SK-N-SH treated with all-trans-retinoic acid at 6 μM for 48 hours (cell line): ENCODE results near the gene METTL5.

Experiments used
- ATAC-seq: fragments of 200-7000 bp; cut with Tn5 transposase; 3 replicates; pipeline ENCODE4 v1.9.1; 2020; ENCODE audit warnings: mild to moderate bottlenecking, moderate library complexity
- BACH2 ChIP-seq: fragments of 250-450 bp; sonication (Bioruptor Pico); IDR thresholded peaks from 2 replicates; pipeline ENCODE4 v1.9.0; 2021; ENCODE audit warnings: mild to moderate bottlenecking, borderline replicate concordance
- CSDC2 ChIP-seq: fragments of 250-450 bp; sonication (Bioruptor Pico); IDR thresholded peaks from 2 replicates; pipeline ENCODE4 v1.5.0; 2020; ENCODE audit warnings: mild to moderate bottlenecking, moderate library complexity
- ESRRG ChIP-seq: fragments of 250-450 bp; sonication (Bioruptor Pico); IDR thresholded peaks from 2 replicates; pipeline ENCODE4 v1.6.1; 2021; ENCODE audit warnings: mild to moderate bottlenecking
- ISL1 ChIP-seq: fragments of 250-450 bp; sonication (Bioruptor Pico); IDR thresholded peaks from 2 replicates; pipeline ENCODE4 v2.1.2; 2022; ENCODE audit warnings: mild to moderate bottlenecking, moderate library complexity
- OSR1 ChIP-seq: fragments of 250-450 bp; sonication (Bioruptor Pico); IDR thresholded peaks from 2 replicates; pipeline ENCODE4 v1.8.0; 2022; ENCODE audit warnings: moderate library complexity, mild to moderate bottlenecking, inconsistent platforms
- POU6F1 ChIP-seq: fragments of 250-450 bp; sonication (Bioruptor Pico); IDR thresholded peaks from 2 replicates; pipeline ENCODE4 v1.8.0; 2021; ENCODE audit warnings: low read depth, mild to moderate bottlenecking, moderate library complexity, borderline replicate concordance
- PPARA ChIP-seq: fragments of 250-450 bp; sonication (Bioruptor Pico); IDR thresholded peaks from 2 replicates; pipeline ENCODE4 v1.5.0; 2020; ENCODE audit warnings: mild to moderate bottlenecking, borderline replicate concordance
- RARB ChIP-seq: fragments of 250-450 bp; sonication (Bioruptor Pico); IDR thresholded peaks from 2 replicates; pipeline ENCODE4 v1.8.0; 2021; ENCODE audit warnings: mild to moderate bottlenecking, moderate library complexity
- SNAI2 ChIP-seq: fragments of 250-450 bp; sonication (Bioruptor Pico); IDR thresholded peaks from 2 replicates; pipeline ENCODE4 v1.5.0; 2020; ENCODE audit warnings: mild to moderate bottlenecking, moderate library complexity
- TCF4 ChIP-seq: fragments of 250-450 bp; sonication (Bioruptor Pico); IDR thresholded peaks from 2 replicates; pipeline ENCODE4 v1.8.0; 2021; ENCODE audit warnings: mild to moderate bottlenecking, moderate library complexity, borderline replicate concordance
- TOX ChIP-seq: fragments of 250-450 bp; sonication (Bioruptor Pico); IDR thresholded peaks from 2 replicates; pipeline ENCODE4 v1.8.0; 2021; ENCODE audit warnings: mild to moderate bottlenecking, moderate library complexity, borderline replicate concordance
- TSHZ2 ChIP-seq: fragments of 250-450 bp; sonication (Bioruptor Pico); IDR thresholded peaks from 2 replicates; pipeline ENCODE4 v1.5.0; 2020; ENCODE audit warnings: mild to moderate bottlenecking, moderate library complexity
- ZFP3 ChIP-seq: fragments of 250-450 bp; sonication (Bioruptor Pico); IDR thresholded peaks from 2 replicates; pipeline ENCODE4 v1.5.0; 2020; ENCODE audit warnings: mild to moderate bottlenecking, moderate library complexity
- ZNF565 ChIP-seq: fragments of 450-650 bp; formaldehyde crosslinking; conservative IDR thresholded peaks from 2 replicates; pipeline ENCODE4 v1.5.0; 2020; ENCODE audit warnings: low read depth, mild to moderate bottlenecking, moderate library complexity
- ZNF8 ChIP-seq: fragments of 450-650 bp; formaldehyde crosslinking; IDR thresholded peaks from 2 replicates; pipeline ENCODE4 v1.5.0; 2020; ENCODE audit warnings: mild to moderate bottlenecking, moderate library complexity
- TF ChIP-seq, protein P1 (sequence below): fragments of 250-450 bp; sonication (Bioruptor Pico); IDR thresholded peaks from 2 replicates; pipeline ENCODE4 v1.8.0; 2020; ENCODE audit warnings: mild to moderate bottlenecking, moderate library complexity, borderline replicate concordance
- TF ChIP-seq, protein P2 (sequence below): fragments of 250-450 bp; sonication (Bioruptor Pico); IDR thresholded peaks from 2 replicates; pipeline ENCODE4 v1.5.1; 2021; ENCODE audit warnings: mild to moderate bottlenecking, moderate library complexity
- TF ChIP-seq, protein P3 (sequence below): fragments of 250-450 bp; sonication (Bioruptor Pico); IDR thresholded peaks from 2 replicates; pipeline ENCODE4 v1.5.1; 2020; ENCODE audit warnings: low read depth, mild to moderate bottlenecking, moderate library complexity

METTL5 gene

GRCh38 chr2:169798718-169799592 lies 25.8 kb downstream of the METTL5 start, which contains the start of gene SSB:
TSS of gene SSB (plus strand) at chr2:169798871. CDS start at chr2:169800961, 2,090 bp downstream.
- TF ChIP-seq TSHZ2 (CRISPR knock-in tag) (peak; percentile 39; the same call in 1 of the 2 replicates), ISL1 (no peak), TCF4 (CRISPR knock-in tag) (no peak)
- peak; percentile 99 for ATAC-seq

DNA sequence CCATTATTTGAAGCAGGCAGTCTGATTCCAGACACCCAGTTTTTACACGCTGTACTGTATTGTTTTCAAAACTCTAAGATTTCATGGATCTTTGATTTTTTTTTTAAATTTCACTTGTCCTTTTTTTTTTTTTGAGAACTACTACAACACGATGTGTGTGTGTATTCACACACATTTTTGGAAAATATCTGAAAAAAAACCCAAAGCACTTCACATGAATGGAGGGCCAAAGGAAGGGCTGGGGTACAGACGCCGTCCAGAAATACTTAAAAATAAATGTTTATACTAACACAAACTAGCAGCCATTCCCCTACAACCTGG lies 26.3 kb downstream of the METTL5 start:
- TF ChIP-seq PPARA (no peak), CSDC2 (CRISPR knock-in tag) (no peak), TSHZ2 (CRISPR knock-in tag) (no peak), ZFP3 (CRISPR knock-in tag) (no peak), BACH2 (CRISPR knock-in tag) (no peak), OSR1 (CRISPR knock-in tag) (no peak), RARB (CRISPR knock-in tag) (no peak), POU6F1 (CRISPR knock-in tag) (no peak), SNAI2 (CRISPR knock-in tag) (no peak), ZNF8 (CRISPR knock-in tag) (no peak), TOX (no peak), ESRRG (CRISPR knock-in tag) (no peak)
- TF ChIP-seq, protein P1, sequence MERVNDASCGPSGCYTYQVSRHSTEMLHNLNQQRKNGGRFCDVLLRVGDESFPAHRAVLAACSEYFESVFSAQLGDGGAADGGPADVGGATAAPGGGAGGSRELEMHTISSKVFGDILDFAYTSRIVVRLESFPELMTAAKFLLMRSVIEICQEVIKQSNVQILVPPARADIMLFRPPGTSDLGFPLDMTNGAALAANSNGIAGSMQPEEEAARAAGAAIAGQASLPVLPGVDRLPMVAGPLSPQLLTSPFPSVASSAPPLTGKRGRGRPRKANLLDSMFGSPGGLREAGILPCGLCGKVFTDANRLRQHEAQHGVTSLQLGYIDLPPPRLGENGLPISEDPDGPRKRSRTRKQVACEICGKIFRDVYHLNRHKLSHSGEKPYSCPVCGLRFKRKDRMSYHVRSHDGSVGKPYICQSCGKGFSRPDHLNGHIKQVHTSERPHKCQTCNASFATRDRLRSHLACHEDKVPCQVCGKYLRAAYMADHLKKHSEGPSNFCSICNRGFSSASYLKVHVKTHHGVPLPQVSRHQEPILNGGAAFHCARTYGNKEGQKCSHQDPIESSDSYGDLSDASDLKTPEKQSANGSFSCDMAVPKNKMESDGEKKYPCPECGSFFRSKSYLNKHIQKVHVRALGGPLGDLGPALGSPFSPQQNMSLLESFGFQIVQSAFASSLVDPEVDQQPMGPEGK: no peak
- TF ChIP-seq, protein P2, sequence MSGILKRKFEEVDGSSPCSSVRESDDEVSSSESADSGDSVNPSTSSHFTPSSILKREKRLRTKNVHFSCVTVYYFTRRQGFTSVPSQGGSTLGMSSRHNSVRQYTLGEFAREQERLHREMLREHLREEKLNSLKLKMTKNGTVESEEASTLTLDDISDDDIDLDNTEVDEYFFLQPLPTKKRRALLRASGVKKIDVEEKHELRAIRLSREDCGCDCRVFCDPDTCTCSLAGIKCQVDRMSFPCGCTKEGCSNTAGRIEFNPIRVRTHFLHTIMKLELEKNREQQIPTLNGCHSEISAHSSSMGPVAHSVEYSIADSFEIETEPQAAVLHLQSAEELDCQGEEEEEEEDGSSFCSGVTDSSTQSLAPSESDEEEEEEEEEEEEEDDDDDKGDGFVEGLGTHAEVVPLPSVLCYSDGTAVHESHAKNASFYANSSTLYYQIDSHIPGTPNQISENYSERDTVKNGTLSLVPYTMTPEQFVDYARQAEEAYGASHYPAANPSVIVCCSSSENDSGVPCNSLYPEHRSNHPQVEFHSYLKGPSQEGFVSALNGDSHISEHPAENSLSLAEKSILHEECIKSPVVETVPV: no peak
- TF ChIP-seq, protein P3, sequence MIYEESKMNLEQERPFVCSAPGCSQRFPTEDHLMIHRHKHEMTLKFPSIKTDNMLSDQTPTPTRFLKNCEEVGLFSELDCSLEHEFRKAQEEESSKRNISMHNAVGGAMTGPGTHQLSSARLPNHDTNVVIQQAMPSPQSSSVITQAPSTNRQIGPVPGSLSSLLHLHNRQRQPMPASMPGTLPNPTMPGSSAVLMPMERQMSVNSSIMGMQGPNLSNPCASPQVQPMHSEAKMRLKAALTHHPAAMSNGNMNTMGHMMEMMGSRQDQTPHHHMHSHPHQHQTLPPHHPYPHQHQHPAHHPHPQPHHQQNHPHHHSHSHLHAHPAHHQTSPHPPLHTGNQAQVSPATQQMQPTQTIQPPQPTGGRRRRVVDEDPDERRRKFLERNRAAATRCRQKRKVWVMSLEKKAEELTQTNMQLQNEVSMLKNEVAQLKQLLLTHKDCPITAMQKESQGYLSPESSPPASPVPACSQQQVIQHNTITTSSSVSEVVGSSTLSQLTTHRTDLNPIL (CRISPR knock-in tag): no peak
- ATAC-seq: no peak

GRCh38 chr2:169797601-169798000 lies 27.1 kb downstream of the METTL5 start:
- no peak for ATAC-seq

More at GRCh38 chr2:169797601-169798000, 27.1 kb downstream of the METTL5 start:
- no peak for TF ChIP-seq CSDC2 (CRISPR knock-in tag)
- TF ChIP-seq, protein P2: no peak
- TF ChIP-seq ESRRG (CRISPR knock-in tag): no peak
- TF ChIP-seq BACH2 (CRISPR knock-in tag): no peak
- no peak for TF ChIP-seq ZNF565
